ENCODE data around the gene ATP5F1E.

DNA sequence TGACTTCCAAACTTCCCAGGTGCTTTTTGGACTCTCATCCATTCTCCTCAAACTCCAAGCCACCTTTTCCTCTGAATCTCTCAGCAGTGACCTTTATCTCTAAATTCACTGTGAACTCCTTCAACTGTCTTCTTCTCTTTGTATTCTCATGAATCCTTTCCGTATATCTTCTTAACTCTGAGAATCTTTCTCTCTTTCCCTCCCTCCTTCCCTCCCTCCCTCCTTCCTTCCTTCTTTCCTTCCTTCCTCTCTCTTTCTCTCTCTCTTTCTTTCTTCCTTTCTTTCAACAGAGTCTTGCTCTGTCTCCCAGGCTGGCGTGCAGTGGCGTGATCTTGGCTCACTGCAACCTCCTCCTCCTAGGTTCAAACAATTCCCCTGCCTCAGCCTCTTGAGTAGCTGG is 14.7 kb upstream of the ATP5F1E start:
- TF ChIP-seq, protein P1, sequence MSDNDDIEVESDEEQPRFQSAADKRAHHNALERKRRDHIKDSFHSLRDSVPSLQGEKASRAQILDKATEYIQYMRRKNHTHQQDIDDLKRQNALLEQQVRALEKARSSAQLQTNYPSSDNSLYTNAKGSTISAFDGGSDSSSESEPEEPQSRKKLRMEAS (IDR thresholded peaks at IDR 0.05) = no peak
- TF ChIP-seq, protein P2, sequence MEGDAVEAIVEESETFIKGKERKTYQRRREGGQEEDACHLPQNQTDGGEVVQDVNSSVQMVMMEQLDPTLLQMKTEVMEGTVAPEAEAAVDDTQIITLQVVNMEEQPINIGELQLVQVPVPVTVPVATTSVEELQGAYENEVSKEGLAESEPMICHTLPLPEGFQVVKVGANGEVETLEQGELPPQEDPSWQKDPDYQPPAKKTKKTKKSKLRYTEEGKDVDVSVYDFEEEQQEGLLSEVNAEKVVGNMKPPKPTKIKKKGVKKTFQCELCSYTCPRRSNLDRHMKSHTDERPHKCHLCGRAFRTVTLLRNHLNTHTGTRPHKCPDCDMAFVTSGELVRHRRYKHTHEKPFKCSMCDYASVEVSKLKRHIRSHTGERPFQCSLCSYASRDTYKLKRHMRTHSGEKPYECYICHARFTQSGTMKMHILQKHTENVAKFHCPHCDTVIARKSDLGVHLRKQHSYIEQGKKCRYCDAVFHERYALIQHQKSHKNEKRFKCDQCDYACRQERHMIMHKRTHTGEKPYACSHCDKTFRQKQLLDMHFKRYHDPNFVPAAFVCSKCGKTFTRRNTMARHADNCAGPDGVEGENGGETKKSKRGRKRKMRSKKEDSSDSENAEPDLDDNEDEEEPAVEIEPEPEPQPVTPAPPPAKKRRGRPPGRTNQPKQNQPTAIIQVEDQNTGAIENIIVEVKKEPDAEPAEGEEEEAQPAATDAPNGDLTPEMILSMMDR (IDR thresholded peaks at IDR 0.05; ENCODE audit: low read depth, low read length, missing input control) = no peak
- TF ChIP-seq RAD21 (IDR thresholded peaks at IDR 0.05) (no peak), TAF1 (conservative IDR thresholded peaks at IDR 0.05) (no peak), JUND (IDR thresholded peaks at IDR 0.05) (no peak), SP1 (IDR thresholded peaks at IDR 0.05) (no peak), GABPA (IDR thresholded peaks at IDR 0.05 in 1 of 2, conservative IDR thresholded peaks at IDR 0.05 in 1 of 2) (no peak), YY1 (IDR thresholded peaks at IDR 0.05) (no peak), EGR1 (IDR thresholded peaks at IDR 0.05; ENCODE audit: low read depth in 2 of 2) (no peak)
- TF ChIP-seq, protein P3, sequence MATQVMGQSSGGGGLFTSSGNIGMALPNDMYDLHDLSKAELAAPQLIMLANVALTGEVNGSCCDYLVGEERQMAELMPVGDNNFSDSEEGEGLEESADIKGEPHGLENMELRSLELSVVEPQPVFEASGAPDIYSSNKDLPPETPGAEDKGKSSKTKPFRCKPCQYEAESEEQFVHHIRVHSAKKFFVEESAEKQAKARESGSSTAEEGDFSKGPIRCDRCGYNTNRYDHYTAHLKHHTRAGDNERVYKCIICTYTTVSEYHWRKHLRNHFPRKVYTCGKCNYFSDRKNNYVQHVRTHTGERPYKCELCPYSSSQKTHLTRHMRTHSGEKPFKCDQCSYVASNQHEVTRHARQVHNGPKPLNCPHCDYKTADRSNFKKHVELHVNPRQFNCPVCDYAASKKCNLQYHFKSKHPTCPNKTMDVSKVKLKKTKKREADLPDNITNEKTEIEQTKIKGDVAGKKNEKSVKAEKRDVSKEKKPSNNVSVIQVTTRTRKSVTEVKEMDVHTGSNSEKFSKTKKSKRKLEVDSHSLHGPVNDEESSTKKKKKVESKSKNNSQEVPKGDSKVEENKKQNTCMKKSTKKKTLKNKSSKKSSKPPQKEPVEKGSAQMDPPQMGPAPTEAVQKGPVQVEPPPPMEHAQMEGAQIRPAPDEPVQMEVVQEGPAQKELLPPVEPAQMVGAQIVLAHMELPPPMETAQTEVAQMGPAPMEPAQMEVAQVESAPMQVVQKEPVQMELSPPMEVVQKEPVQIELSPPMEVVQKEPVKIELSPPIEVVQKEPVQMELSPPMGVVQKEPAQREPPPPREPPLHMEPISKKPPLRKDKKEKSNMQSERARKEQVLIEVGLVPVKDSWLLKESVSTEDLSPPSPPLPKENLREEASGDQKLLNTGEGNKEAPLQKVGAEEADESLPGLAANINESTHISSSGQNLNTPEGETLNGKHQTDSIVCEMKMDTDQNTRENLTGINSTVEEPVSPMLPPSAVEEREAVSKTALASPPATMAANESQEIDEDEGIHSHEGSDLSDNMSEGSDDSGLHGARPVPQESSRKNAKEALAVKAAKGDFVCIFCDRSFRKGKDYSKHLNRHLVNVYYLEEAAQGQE (IDR thresholded peaks at IDR 0.05) = no peak

Data from liver (tissue), 3 donors.